ENCODE measurements around the gene OSBPL3. TPM values are rescaled to one million over a fixed set of nuclear protein-coding genes. Genes with fewer than 3 reads are reported as not detected.

The OSBPL3 gene
- total and polyA plus RNA-seq, 7 donors = 0.60 to 6.3 (median 1.8) TPM

GRCh38 chr7:24992314-24992713, 12.3 kb upstream of the OSBPL3 start:
- no peak overlapping the region for H3K4me3 ChIP-seq
- no peaks in the 10 kb centered on the region for H3K27me3 ChIP-seq
- 97 to 98% methylated on average over 4 of the region's 4 CpGs for WGBS, 2 donors
- intact Hi-C loops (cut with DNase I) = no loop called here
- H3K9me3 ChIP-seq = no peaks in the 10 kb centered on the region
- no peak for DNase-seq
- no peaks in the 10 kb centered on the region for H3K36me3 ChIP-seq
- no peak overlapping the region for H3K27ac ChIP-seq
- H3K4me1 ChIP-seq = no peaks in the 10 kb centered on the region
- TF ChIP-seq EP300 (IDR thresholded peaks at IDR 0.05) (no peak), CTCF (IDR thresholded peaks at IDR 0.05) (no peak), POLR2AphosphoS5 (IDR thresholded peaks at IDR 0.05) (no peak), POLR2A (IDR thresholded peaks at IDR 0.05) (no peak)

- H3K27me3 ChIP-seq = no peaks in the 10 kb centered on the region
- no peaks in the 10 kb centered on the region for H3K9me3 ChIP-seq
- 92 to 93% methylated on average over 3 of the region's 3 CpGs for WGBS, 2 donors
- H3K36me3 ChIP-seq = no peaks in the 10 kb centered on the region
- H3K27ac ChIP-seq = no peak overlapping the region
- DNase-seq = no peak
- no peak overlapping the region for H3K4me3 ChIP-seq
- intact Hi-C loops (cut with DNase I) = no loop called here
- no peaks in the 10 kb centered on the region for H3K4me1 ChIP-seq
- no peak for TF ChIP-seq CTCF (IDR thresholded peaks at IDR 0.05)
- no peak for TF ChIP-seq EP300 (IDR thresholded peaks at IDR 0.05)
- TF ChIP-seq POLR2AphosphoS5 (IDR thresholded peaks at IDR 0.05) = no peak
These were observed 11.4 kb upstream of the OSBPL3 start for GRCh38 chr7:24991353-24991752.

GRCh38 chr7:24987331-24987842, 7.4 kb upstream of the OSBPL3 start:
- WGBS, 2 donors = 87 to 91% methylated on average over 1 of the region's 1 CpG
- Histone ChIP-seq H3K27me3 (no peaks in the 10 kb centered on the region), H3K27ac (no peak overlapping the region), H3K4me3 (no peak overlapping the region), H3K36me3 (no peaks in the 10 kb centered on the region), H3K9me3 (no peaks in the 10 kb centered on the region), H3K4me1 (no peaks in the 10 kb centered on the region)
- TF ChIP-seq POLR2AphosphoS5 (IDR thresholded peaks at IDR 0.05) (no peak), POLR2A (IDR thresholded peaks at IDR 0.05) (no peak), EP300 (IDR thresholded peaks at IDR 0.05) (no peak), CTCF (IDR thresholded peaks at IDR 0.05) (no peak)
- intact Hi-C loops (cut with DNase I) = no loop called here
- DNase-seq = no peak

GRCh38 chr7:24982917-24983316, 2.9 kb upstream of the OSBPL3 start:
- DNase-seq = no peak
- WGBS, 2 donors = 92 to 96% methylated on average over 2 of the region's 2 CpGs
- TF ChIP-seq POLR2AphosphoS5 (IDR thresholded peaks at IDR 0.05) (no peak), POLR2A (IDR thresholded peaks at IDR 0.05) (no peak), EP300 (IDR thresholded peaks at IDR 0.05) (no peak), CTCF (IDR thresholded peaks at IDR 0.05) (no peak)
- intact Hi-C loops (cut with DNase I) = loop anchor here (5.0 kb wide), 1 partner anchor 161 kb away; no protein-coding TSS in a partner anchor
- H3K27ac ChIP-seq = no peak overlapping the region
- no peaks in the 10 kb centered on the region for H3K36me3 ChIP-seq
- peaks cover 0 to 8% (median 0%) of the 10 kb centered on the region in 3 donors for H3K27me3 ChIP-seq
- H3K9me3 ChIP-seq = no peaks in the 10 kb centered on the region
- peaks cover 0 to 29% (median 21%) of the 10 kb centered on the region in 4 donors for H3K4me1 ChIP-seq
- no peak overlapping the region for H3K4me3 ChIP-seq

All from sigmoid colon (tissue), 7 donors.